ENCODE data around the gene PDAP1.
A peak's percentile ranks its signal among the peaks of the same experiment; 100 is the strongest.
"Not testable (repeated sequence)": the region's sequence is repeated elsewhere in the genome, so short reads cannot be mapped to it uniquely, and the experiment has no call there.

Gene PDAP1

DNA sequence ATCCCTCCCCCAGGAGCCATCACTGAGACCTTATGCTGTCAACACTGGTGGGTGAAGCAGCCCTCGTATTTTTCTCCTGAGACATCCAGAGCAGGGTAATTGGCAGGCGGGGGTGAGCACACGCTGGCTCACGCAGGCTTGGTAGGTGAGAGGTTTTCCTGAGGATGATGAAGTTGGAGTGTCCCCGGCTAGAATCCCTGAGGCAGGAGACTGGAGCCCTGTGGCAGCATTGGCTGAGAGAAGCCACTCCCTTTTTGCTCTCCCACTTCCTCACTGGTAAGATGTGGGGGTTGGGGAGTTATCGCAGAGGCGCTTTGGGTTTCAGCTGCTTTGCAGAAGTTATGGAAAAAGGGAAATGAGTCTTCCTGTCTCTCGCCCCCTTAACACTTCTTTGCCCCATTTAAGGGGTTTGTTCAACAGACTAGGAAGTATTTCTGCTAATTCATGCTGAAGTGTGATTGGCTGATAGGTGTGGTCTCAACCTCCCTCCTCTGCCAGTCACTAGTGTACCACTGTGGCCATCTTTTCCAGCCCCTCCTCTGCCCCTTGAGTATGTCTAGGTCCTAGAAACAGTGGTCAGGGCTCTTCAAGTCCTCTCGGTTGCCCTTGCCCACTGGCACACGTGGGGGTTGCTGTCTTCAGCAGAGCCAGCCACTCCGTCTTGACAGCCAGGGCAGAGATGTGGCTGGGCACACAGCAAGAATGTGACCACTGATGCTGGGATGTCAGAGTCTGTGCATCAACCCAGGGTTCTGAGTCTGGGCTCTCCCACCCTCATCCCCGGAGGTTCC lies 28.2 kb downstream of the PDAP1 start:
- H3K4me3 ChIP-seq (ENCODE audit: low read depth, low read length) = no peak overlapping the region

DNA sequence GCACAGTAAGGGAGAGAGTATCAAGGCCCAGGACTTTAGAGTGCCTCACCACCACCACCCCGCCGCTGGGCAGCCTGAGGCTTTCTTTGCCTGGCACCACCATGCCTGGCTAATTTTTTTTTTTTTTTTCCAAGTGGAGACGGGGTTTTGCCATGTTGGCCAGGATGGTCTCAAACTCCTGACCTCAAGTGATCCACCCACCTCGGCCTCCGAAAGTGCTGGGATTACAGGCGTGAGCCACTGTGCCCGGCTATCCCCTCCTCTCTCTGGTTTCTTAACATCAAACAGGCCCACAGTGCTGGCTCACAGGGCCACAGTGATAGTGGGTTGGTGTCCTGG lies 28.7 kb downstream of the PDAP1 start:
- not testable (repeated sequence) for H3K4me3 ChIP-seq (ENCODE audit: low read depth, low read length)

DNA sequence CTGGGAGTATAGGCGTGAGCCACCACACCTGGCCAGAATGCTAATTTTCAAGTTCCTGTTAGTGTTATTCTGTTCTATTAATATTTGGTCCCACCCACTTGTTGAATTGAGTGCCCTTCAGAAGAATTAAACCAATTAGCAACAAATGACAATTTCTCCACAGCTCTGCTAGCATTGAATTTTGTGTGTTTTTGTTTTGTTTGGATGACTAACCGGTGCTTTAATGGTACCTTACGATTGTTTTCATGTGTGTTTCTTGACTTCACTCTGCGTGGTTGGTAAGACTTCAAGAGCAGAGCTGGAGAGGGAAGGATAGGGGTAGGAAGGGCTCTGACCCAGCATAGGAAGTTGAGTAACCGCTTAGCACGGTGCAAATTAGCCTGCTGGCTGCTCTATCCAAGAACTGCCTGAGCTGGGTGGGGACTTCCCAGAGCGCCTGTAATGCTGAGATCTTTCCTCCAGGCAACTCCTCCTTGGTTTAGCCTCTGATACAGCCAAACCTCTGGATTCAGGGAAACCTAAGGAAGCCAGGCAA lies 29.3 kb downstream of the PDAP1 start:
- no peak overlapping the region for H3K4me3 ChIP-seq (ENCODE audit: low read depth, low read length)

DNA sequence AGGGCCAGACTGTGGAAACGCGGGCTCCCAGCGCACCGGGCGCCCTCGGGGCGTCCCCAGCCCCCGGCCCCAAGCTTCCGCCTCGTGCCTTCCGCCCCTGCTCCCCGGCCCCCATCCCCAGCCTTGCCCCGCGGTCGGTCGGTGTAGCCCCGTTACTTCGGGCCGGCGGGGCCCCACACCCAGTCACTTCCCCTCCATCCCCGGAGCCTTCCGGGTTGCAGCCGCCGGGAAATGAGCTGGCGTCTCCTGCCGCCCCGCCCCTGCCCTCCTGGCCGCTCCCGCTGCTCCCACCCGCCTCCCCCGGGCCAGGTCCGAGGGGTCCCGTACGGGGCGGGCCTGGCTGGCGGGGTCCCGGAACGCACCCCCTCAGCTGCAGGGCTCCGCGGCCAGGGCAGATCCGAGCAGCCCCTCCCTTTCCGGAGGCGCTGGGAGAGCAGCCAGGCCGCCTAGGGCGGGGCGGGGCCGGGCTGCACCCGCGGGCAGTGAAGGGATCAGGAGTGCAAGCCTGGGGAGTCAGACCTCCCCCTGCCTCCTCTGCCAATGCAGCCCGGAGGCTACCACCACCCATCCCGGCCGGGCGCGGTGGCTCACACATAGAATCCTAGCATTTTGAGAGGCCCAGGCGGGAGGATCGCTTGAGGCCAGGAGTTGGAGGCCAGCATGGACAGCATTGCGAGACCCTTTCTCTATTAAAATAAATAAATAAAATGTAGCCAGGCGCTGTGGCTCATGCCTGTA lies 33.2 kb downstream of the PDAP1 start:
- H3K4me3 ChIP-seq (ENCODE audit: low read depth, low read length) = peak overlapping the region; percentile 47

DNA sequence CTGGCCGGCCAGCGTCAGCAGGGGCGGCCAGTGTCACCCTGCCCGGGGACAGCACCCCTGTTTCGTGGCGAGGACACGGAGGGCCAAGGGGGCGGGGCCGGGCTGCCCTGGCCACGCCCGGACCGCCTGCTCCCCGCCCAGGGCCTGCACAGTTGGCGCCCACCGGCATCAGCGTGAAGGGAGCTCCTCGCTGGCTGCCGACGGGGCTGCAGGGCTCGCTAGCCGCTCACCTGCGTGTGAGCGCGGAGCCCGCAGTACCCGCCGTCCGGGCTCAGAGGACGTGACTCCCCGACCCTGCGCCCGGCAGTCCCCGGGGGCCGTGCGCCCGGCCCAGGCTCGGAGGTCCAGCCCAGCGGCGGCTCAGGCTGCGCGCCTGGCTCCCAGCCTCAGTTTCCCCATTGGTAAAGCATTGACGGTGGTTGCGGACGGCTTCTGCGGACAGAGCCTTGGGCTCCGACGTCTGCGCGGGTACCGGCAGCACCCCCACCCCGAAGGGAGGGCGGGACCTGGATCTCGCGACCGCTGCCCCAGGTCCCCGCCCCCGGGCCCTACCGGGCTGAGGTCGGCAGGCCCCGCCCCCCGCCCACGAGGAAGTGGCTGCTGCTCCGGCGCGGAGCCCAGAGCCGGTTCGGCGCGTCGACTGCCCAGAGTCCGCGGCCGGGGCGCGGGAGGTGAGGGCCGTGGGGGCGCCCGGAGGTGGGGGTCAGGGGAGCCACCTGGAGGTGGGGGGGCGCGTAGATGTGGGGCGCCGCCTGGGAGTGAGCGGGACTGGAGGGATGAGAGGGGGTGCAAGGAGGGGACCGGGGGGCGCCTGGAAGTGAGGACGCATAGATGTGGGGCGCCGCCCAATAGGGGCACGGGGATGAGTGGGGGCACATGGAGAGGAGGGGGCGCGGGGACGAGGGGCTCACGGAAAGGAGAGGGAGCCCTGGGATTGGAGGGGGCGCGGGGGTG lies 34.0 kb downstream of the PDAP1 start, which contains the start of gene ARPC1B:
TSS of gene ARPC1B (plus strand) at position 620 of the 954 bp plus-strand sequence. CDS start 10,985 bp downstream, outside the sequence.
- H3K4me3 ChIP-seq (ENCODE audit: low read depth, low read length) = peak within 1 kb of the TSS; percentile 58

DNA sequence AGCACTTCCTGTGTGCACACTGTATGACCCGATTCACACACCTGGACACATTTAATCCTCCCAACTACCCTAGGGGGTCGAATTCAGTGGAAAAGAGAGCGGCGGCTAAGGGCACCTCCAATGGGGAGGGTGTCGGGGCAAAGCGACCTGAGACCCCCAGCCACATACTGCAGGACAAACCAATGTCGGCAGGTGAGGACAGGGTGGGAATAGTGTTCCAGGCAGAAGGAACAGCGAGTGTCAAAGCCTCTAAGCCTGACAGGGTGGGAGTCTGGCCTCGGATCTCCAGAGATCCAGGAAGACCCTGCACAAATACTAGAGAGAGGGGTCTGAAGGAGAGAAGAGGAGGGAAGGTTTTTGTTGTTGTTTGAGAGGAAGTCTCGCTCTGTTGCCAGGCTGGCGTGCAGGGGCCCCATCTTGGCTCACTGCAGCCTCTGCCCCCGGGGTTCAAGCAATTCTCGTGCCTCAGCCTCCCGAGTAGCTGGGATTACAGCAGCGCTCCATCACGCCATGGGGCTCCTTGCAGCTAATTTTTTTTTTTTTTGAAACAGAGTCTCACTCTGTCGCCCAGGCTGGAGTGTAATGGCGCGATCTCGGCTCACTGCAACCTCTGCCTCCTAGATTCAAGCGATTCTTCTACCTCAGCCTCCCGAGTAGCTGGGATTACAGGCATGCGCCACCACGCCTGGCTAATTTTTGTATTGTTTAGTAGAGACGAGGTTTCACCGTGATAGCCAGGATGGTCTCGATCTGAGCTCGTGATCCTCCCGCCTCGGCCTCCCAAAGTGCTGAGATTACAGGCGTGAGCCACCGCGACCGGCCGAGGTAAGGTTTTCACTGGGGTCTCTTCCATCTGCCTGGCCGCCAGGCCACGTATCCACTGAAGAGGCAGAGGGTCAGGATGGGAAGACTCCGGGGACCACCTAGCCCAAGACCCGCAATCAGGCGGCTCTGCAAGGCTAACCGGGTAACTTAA lies 35.0 kb downstream of the PDAP1 start:
- H3K4me3 ChIP-seq (ENCODE audit: low read depth, low read length) = peak overlapping the region; percentile 58

DNA sequence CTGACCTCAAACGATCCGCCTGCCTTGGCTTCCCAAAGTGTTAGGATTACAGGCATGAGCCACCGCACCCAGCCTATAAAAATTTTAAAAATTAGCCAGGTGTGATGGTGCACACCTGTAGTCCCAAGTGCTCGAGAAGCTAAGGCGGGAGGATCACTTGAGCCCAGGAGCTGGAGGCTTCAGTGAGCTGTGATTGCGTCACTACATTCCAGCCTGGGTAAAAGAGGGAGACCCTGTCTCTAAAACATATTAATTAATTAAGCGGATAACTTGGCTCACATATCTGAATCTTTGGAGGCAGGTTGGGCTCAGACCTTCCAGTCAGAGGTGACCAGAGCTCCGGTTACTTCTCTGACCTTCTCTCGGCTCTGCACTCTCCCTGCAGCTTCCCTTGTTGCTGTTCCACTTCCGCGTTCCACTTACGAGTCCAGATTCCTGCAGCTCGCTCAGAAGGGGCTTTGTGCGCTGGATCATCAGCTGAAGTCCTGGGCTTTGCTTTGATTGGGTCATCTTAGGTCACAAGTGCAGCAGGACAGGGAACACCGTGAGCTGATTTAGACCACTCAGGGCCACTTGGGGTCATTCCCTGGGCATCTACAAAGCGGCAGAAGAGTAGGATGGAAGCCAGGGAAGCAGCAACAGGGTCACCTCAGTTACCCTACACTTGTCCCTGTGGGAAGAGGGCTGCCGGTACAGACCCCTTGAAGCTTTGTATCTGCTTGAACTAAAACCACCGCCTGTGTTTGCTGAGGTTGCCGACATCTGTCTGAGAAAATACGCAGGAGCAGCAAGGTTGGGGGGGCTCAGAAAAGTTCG lies 35.9 kb downstream of the PDAP1 start:
- H3K4me3 ChIP-seq (ENCODE audit: low read depth, low read length) = no peak overlapping the region

DNA sequence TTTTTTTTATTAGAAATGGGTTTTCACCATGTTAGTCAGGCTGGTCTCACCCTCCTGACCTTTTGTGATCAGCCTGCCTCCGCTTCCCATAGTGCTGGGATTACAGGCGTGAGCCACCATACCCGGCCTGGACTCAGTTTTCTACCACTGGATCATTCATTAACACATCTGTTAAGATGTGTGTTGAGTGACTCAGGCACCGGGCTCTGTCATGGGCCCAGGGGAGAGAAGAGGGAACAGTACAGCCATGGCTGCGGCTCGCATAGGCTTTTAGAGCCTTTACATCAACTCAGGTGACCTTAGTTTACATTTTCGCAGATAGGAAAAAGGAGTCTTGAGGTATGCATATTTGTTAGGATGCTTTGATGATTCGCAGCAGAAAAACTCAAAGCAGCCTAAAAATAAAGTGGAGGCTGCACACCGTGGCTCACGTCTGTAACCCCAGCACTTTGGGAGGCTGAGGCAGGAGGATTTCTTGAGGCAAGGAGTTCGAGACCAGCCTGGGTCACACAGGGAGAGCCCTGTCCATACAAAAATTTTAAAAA lies 36.9 kb downstream of the PDAP1 start:
- no peak overlapping the region for H3K4me3 ChIP-seq (ENCODE audit: low read depth, low read length)

DNA sequence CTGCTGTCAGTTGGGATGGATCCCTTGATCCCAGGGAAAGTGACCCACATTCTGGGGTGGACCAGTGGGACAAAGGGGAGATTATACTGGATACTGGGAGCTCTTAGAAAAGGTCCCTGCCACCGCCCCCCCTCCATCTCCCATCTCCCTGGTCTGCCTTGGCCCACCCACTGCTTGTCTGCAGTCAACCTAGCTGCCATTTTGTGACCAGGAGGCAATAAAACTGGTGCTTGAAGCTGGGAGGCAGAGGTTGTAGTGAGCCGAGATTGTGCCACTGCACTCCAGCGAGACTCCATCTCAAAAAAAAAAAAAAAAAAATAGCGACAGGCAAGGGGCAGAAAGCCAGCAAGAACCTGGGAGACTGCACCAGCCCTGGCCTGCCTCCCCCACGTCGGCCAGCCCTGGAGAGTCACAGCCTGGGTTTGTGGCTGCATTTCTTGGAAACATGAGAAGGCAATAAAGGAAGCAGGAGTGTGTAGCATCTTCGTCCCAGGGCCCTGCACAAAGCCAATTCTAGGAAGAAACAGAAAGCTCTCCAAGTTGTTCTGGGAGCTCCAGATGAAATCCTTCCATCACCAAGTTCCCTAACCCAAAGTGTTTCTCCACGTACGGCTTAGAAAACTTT lies 38.5 kb downstream of the PDAP1 start:
- no peak overlapping the region for H3K4me3 ChIP-seq (ENCODE audit: low read depth, low read length)

DNA sequence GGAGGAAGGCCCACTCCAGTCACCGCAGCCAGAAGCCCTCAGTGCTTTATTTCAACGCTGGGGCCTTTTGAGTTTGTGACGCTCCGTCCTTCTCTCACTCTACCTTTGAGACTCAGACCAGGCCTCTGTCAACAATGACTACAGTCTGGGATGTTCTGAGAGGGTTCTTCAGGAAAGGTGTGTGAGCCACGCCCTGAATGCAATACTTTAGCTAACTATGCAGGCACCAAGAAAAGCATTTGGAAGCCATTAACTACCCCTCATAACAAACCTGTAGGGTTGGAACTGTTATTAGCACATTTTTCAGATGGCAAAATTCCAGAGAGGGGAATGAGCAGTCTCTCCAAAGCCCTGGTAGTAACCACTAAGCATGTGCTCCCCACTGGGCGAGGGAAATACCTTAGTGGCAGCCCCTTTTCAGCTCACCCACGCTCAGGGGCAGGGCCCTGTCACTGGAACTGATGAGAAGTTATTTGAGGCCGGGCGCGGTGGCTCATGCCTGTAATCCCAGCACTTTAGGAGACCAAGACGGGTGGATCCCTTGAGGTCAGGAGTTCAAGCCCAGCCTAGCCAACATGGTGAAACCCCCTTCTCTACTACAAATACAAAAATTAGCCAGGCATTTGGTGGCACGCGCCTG lies 39.5 kb downstream of the PDAP1 start:
- H3K4me3 ChIP-seq (ENCODE audit: low read depth, low read length) = no peak overlapping the region

DNA sequence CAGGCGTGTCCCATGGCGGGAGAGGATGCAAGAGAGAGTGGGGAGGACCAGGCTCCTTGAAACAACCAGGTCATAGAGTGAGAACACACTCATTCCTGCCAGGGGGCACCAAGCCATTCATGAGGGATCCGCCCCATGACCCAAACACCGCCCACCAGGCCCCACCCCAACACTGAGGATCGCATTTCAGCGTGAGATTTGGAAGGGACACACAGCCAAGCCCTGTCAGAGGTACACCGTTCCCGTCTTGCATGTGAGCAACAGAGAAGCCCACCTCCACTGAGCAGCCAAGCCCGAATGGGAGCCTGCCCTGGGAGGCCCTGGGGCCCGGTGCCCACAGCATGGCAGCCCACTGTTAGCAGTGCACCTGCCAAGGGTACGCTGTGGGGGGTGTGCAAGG lies 41.8 kb downstream of the PDAP1 start:
- no peak overlapping the region for H3K4me3 ChIP-seq (ENCODE audit: low read depth, low read length)

DNA sequence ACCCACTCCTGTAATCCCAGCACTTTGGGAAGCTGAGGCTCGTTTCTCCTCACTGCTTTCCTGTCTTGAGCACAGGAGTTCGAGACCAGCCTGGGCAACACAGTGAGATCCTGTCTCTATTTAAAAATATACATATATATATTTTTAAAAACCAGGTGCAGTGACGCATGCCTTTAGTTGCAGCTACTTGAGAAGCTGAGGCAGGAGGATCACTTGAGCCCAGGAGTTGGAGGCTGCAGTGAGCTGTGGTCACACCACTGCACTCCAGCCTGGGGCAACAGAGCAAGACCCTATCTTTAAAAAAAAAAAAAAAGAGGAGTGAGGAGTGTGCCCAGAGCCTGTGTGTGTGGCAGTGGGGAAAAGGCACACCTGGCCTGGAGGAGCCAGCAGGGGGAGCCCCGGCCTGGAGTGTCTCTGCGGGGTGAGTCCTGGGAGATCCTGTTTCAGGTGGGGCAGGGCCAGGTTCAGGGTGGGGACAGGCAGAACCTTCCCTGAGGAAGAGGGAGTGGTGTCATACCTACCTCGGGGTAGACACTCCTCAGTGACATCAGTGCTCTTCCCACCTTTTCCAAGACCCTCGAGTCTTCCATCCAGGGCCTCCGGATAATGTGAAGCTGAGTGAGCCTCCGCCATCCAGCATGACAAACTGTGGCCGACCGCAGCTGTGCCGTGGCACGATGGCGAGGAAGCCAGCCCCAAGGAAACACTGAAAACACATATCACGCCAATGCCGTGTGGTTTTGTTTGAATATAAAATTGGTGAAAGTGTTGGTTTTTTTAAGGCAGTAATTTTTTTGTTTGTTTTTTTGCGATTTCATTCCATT lies 42.9 kb downstream of the PDAP1 start:
- H3K4me3 ChIP-seq (ENCODE audit: low read depth, low read length) = no peak overlapping the region

DNA sequence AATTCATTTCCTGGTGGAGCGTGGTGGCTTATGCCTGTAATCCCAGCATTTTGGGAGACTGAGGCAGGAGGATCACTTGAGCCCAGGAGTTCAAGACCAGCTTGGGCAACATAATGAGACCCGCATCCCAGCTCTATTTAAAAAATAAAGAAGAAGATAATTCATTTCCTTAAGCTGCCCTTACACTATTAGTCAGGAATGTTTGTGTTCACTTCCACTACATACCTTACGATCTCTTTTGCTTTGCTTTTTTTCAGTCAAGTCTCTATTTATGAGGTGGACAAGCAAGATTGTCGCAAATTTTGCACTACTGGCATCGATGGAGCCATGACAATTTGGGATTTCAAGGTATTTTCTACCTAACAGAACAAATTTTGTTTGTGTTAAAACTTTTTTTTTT lies 45.1 kb downstream of the PDAP1 start:
- no peak overlapping the region for H3K4me3 ChIP-seq (ENCODE audit: low read depth, low read length)

DNA sequence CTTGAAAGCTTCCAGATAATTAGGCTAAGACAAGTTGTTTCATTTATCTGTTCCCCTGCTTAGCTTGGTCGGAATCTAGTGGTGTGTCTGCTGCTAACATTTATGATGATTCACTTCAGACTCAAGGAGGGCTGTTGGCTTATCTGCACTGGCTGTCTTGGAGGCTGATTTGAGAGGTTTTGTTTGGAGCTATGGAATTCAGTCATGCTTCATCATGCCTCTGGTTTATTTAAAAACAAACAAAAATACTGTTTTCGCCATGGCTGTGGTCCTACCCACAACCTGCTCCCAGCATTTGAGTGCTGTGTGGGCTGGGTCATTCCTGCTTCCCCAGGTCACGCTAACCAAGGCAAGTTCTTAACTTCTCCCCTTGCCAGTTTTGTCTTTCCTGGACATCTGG lies 45.6 kb downstream of the PDAP1 start:
- no peak overlapping the region for H3K4me3 ChIP-seq (ENCODE audit: low read depth, low read length)

DNA sequence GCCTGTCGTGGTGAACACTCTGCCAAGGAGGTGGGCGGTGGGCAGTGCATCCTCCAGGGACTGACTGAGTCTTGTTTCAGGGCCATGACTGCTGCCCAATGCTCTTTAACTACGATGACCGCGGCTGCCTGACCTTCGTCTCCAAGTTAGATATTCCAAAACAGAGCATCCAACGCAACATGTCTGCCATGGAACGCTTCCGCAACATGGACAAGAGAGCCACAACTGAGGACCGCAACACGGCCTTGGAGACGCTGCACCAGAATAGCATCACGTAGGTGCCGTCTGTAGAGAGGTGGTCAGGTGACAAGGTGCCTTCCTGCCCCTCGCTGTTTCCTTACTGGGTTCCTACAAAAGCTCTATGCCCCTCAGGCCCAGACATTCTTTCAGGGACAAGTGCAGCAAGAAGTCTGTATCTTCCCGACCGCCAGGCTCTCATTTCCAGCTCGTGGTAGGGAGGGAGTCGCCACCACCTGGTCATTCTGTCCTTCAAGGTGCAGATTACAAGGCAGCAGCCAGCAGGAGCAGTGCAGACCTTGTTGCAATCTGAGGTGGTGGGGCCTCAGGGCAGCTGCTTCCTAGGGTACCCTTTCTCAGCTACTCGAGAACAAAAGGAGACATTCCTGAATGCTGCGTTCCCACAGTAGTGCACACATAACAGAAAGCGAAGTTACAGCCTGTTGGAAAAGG lies 48.8 kb downstream of the PDAP1 start:
- no peak overlapping the region for H3K4me3 ChIP-seq (ENCODE audit: low read depth, low read length)

DNA sequence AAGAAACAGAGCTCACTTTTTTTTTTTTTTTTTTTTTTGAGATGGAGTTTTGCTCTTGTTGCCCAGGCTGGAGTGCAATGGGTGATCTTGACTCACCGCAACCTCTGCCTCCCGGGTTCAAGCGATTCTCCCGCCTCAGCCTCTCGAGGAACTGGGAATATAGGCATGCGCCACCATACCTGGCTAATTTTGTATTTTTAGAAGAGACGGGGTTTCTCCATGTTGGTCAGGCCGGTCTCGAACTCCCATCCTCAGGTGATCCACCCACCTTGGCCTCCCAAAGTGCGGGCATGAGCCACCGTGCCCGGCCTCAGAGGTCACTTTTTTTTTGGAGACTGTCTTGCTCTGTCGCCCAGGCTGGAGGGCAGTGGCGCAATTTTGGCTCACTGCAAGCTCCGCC lies 49.9 kb downstream of the PDAP1 start:
- not testable (repeated sequence) for H3K4me3 ChIP-seq (ENCODE audit: low read depth, low read length)

Data from iPS-11a (cell line).